Common myeloid progenitor, CD34-positive (primary cell): Measurements from ENCODE around the gene PDS5B.

Source experiments
- CTCF ChIA-PET: fragments of 350-600 bp; sonication (Branson Sonifier 250); formaldehyde crosslinking; loops from one replicate; lab custom pipeline; 2021; ENCODE audit warnings: antibody characterized with exemption; lab: Charles Lee
- POLR2A ChIA-PET: fragments of 350-600 bp; sonication (Branson Sonifier 250); formaldehyde crosslinking; loops from one replicate; lab custom pipeline; 2021; ENCODE audit warnings: antibody characterized with exemption; lab: Charles Lee
- DNase-seq, 3 donors: peaks; one replicate each; pipeline versions ENCODE4 v3.0.0 to v3.0.0-alpha.2; 2013
- H3K27ac ChIP-seq, 2 experiments: 1 replicate in 1 of 2; 2 replicates in 1 of 2; pipeline ENCODE4 v1.7.0; 2013; ENCODE audit warnings: inconsistent platforms in 2 of 2, low read length in 2 of 2, mild to moderate bottlenecking in 2 of 2, low read depth in 1 of 2, moderate library complexity in 1 of 2; ENCODE audit not compliant: severe bottlenecking in 2 of 2, insufficient read depth in 1 of 2, poor library complexity in 1 of 2
- H3K27me3 ChIP-seq, 5 experiments: replicated peaks in 2 of 5; 1 replicate in 3 of 5; 2 replicates in 2 of 5; pipeline versions ENCODE4 v1.6.1 to v1.7.0; 2013; ENCODE audit warnings: low read length in 4 of 5, mild to moderate bottlenecking in 2 of 5, moderate library complexity in 2 of 5, inconsistent platforms in 1 of 5; ENCODE audit not compliant: insufficient read depth in 5 of 5, control insufficient read depth in 4 of 5
- H3K36me3 ChIP-seq, 4 experiments: 1 replicate in 2 of 4; 2 replicates in 2 of 4; pipeline versions ENCODE4 v1.6.1 to v1.7.0; 2013; ENCODE audit warnings: low read length in 3 of 4, control low read depth in 1 of 4, mild to moderate bottlenecking in 1 of 4; ENCODE audit not compliant: control insufficient read depth in 4 of 4, insufficient read depth in 4 of 4
- H3K4me1 ChIP-seq, 4 experiments: 1 replicate in 3 of 4; 2 replicates in 1 of 4; pipeline versions ENCODE4 v1.6.1 to v1.7.1; 2013; ENCODE audit warnings: low read length in 3 of 4, mild to moderate bottlenecking in 3 of 4, control low read depth in 1 of 4, inconsistent platforms in 1 of 4, moderate library complexity in 1 of 4; ENCODE audit not compliant: control insufficient read depth in 4 of 4, insufficient read depth in 4 of 4; ENCODE audit errors: control extremely low read depth in 1 of 4
- H3K4me3 ChIP-seq, 7 experiments: 1 replicate in 4 of 7; 2 replicates in 3 of 7; pipeline versions ENCODE4 v1.5.1 to v1.7.0; 2013; ENCODE audit warnings: mild to moderate bottlenecking in 7 of 7, low read length in 6 of 7, moderate library complexity in 6 of 7, inconsistent platforms in 2 of 7, low read depth in 2 of 7, control low read depth in 1 of 7; ENCODE audit not compliant: insufficient read depth in 4 of 7, control insufficient read depth in 1 of 7; ENCODE audit errors: extremely low read depth in 1 of 7
- H3K9me3 ChIP-seq, 5 experiments: 1 replicate in 4 of 5; 2 replicates in 1 of 5; pipeline versions ENCODE4 v1.6.1 to v1.7.1; 2013; ENCODE audit warnings: low read length in 4 of 5, mild to moderate bottlenecking in 2 of 5, inconsistent platforms in 1 of 5, low read depth in 1 of 5, moderate library complexity in 1 of 5; ENCODE audit not compliant: control insufficient read depth in 4 of 5, insufficient read depth in 2 of 5; ENCODE audit errors: control extremely low read depth in 1 of 5
- WGBS: methylation state at CpG from one replicate; pipeline ENCODE4 v1.1.5; 2013; ENCODE audit not compliant: insufficient coverage; 5-methylcytosine and 5-hydroxymethylcytosine counted together

The PDS5B gene

GRCh38 chr13:32577032-32577431, 9.2 kb upstream of the PDS5B start:
- Histone ChIP-seq H3K4me1 (no peaks in the 10 kb centered on the region), H3K27me3 (no peaks in the 10 kb centered on the region), H3K36me3 (no peaks in the 10 kb centered on the region), H3K9me3 (peaks cover 0 to 9% (median 3%) of the 10 kb centered on the region in 5 experiments), H3K4me3 (no peak overlapping the region), H3K27ac (no peak overlapping the region)
- CTCF ChIA-PET, result no interaction called here
- 94% methylated on average over 2 of the region's 3 CpGs for WGBS
- no peak for DNase-seq
- POLR2A ChIA-PET, result no interaction called here

- peak; percentile 27 to 74 (median 70) for DNase-seq
- peaks cover 0 to 7% (median 5%) of the 10 kb centered on the region in 4 experiments for H3K4me1 ChIP-seq
- no peak overlapping the region for H3K4me3 ChIP-seq
- POLR2A ChIA-PET, result no interaction called here
- 42% methylated on average over 2 of the region's 3 CpGs for WGBS
- no peaks in the 10 kb centered on the region for H3K36me3 ChIP-seq
- H3K27me3 ChIP-seq, result no peaks in the 10 kb centered on the region
- CTCF ChIA-PET, result interaction anchor here (0.6 to 2.7 kb wide), 26 partner anchors 9 to 204 kb away, joined by 3 to 11 read pairs (median 4); partner anchors contain the start of gene N4BP2L2
- H3K27ac ChIP-seq, result no peak overlapping the region
- H3K9me3 ChIP-seq, result peaks cover 0 to 9% (median 3%) of the 10 kb centered on the region in 5 experiments
Measured at GRCh38 chr13:32581177-32581786, 5.0 kb upstream of the PDS5B start.

- WGBS, result 92% methylated on average over 2 of the region's 2 CpGs
- POLR2A ChIA-PET, result no interaction called here
Measured at GRCh38 chr13:32582281-32582680, 4.0 kb upstream of the PDS5B start.

GRCh38 chr13:32582991-32583390, 3.3 kb upstream of the PDS5B start:
- H3K27me3 ChIP-seq, result no peaks in the 10 kb centered on the region
- DNase-seq, result no peak
- WGBS, result no CpG with 5 or more reads among the region's 2 CpGs
- POLR2A ChIA-PET, result no interaction called here
- no peak overlapping the region for H3K27ac ChIP-seq
- H3K4me3 ChIP-seq, result no peak overlapping the region
- CTCF ChIA-PET, result interaction anchor here (1.0 to 2.5 kb wide), 7 partner anchors 10 to 115 kb away, joined by 3 to 11 read pairs (median 4); no protein-coding TSS in a partner anchor
- H3K4me1 ChIP-seq, result peaks cover 0 to 11% (median 5%) of the 10 kb centered on the region in 4 experiments
- H3K9me3 ChIP-seq, result peaks cover 0 to under 1% (median 0%) of the 10 kb centered on the region in 5 experiments
- H3K36me3 ChIP-seq, result no peaks in the 10 kb centered on the region

More at GRCh38 chr13:32582281-32582680, 4.0 kb upstream of the PDS5B start:
- DNase-seq, result no peak
- CTCF ChIA-PET, result interaction anchor here (0.6 to 2.5 kb wide), 13 partner anchors 8 to 205 kb away, joined by 3 to 11 read pairs (median 4); partner anchors contain the start of gene N4BP2L2
- no peak overlapping the region for H3K27ac ChIP-seq
- H3K27me3 ChIP-seq, result no peaks in the 10 kb centered on the region
- H3K9me3 ChIP-seq, result peaks cover 0 to 7% (median 3%) of the 10 kb centered on the region in 5 experiments
- peaks cover 0 to 7% (median 5%) of the 10 kb centered on the region in 4 experiments for H3K4me1 ChIP-seq
- no peak overlapping the region for H3K4me3 ChIP-seq
- H3K36me3 ChIP-seq, result no peaks in the 10 kb centered on the region

GRCh38 chr13:32585550-32586079, 637 bp upstream of the PDS5B start:
- 0% methylated on average over 2 of the region's 8 CpGs for WGBS
- ChIA-PET CTCF (interaction anchor here (0.6 to 1.7 kb wide), 10 partner anchors 52 to 1139 kb away, joined by 3 to 10 read pairs (median 5); no protein-coding TSS in a partner anchor), POLR2A (interaction anchor here (0.5 to 1.1 kb wide), 4 partner anchors 54 to 327 kb away, joined by 3 to 5 read pairs (median 3); no protein-coding TSS in a partner anchor)
- peak in 2 of 3 donors; percentile 25 to 47 for DNase-seq
- no peaks in the 10 kb centered on the region for H3K9me3 ChIP-seq
- H3K36me3 ChIP-seq, result no peaks in the 10 kb centered on the region
- peak overlapping the region; percentile 66 to 70 for H3K27ac ChIP-seq
- H3K4me1 ChIP-seq, result peaks cover 9 to 30% (median 19%) of the 10 kb centered on the region in 4 experiments
- peak overlapping the region; percentile 19 to 99 (median 94) for H3K4me3 ChIP-seq
- H3K27me3 ChIP-seq, result no peaks in the 10 kb centered on the region

- Histone ChIP-seq H3K9me3 (no peaks in the 10 kb centered on the region), H3K27ac (peak overlapping the region; percentile 78 to 89), H3K4me1 (peaks cover 9 to 31% (median 19%) of the 10 kb centered on the region in 4 experiments), H3K4me3 (peak overlapping the region; percentile 92 to 99 (median 97)), H3K36me3 (no peaks in the 10 kb centered on the region), H3K27me3 (no peaks in the 10 kb centered on the region)
- DNase-seq, result peak; percentile 62 to 83 (median 78)
- ChIA-PET CTCF (interaction anchor here (0.8 to 4.3 kb wide), 11 partner anchors 9 to 956 kb away, joined by 3 to 45 read pairs (median 6); partner anchors contain the start of gene N4BP2L2), POLR2A (interaction anchor here (0.8 kb wide), 1 partner anchor 63 kb away, joined by 3 read pairs; no protein-coding TSS in a partner anchor)
- WGBS, result under 1% methylated on average over 56 of the region's 74 CpGs
Measured at GRCh38 chr13:32587011-32587810, 959 bp downstream of the PDS5B start.
